MM.1S (cell line): ENCODE data around the gene SHBG.
"Not testable (repeated sequence)": the region's sequence is repeated elsewhere in the genome, so short reads cannot be mapped to it uniquely, and the experiment has no call there.

Experiments used
- EZH2 ChIP-seq: fragments of 300-600 bp; sonication (generic); optimal IDR thresholded peaks from 2 replicates; pipeline ENCODE3; 2017; ENCODE audit warnings: low read depth, mild to moderate bottlenecking, antibody characterized with exemption, low read length, mixed read lengths
- EZH2phosphoT487 ChIP-seq: fragments of 300-600 bp; sonication (generic); IDR thresholded peaks from 2 replicates; pipeline ENCODE4 v1.6.1; 2018; ENCODE audit warnings: antibody characterized with exemption, low read length
- TF ChIP-seq, protein P1 (sequence below): fragments of 300-600 bp; sonication (generic); IDR thresholded peaks from 2 replicates; pipeline ENCODE4 v1.5.1; 2016; ENCODE audit warnings: antibody characterized with exemption, low read length, mixed read lengths

- TF ChIP-seq, protein P1, sequence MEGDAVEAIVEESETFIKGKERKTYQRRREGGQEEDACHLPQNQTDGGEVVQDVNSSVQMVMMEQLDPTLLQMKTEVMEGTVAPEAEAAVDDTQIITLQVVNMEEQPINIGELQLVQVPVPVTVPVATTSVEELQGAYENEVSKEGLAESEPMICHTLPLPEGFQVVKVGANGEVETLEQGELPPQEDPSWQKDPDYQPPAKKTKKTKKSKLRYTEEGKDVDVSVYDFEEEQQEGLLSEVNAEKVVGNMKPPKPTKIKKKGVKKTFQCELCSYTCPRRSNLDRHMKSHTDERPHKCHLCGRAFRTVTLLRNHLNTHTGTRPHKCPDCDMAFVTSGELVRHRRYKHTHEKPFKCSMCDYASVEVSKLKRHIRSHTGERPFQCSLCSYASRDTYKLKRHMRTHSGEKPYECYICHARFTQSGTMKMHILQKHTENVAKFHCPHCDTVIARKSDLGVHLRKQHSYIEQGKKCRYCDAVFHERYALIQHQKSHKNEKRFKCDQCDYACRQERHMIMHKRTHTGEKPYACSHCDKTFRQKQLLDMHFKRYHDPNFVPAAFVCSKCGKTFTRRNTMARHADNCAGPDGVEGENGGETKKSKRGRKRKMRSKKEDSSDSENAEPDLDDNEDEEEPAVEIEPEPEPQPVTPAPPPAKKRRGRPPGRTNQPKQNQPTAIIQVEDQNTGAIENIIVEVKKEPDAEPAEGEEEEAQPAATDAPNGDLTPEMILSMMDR = not testable (repeated sequence)
- not testable (repeated sequence) for TF ChIP-seq EZH2, EZH2phosphoT487
Observed at GRCh38 chr17:7597561-7597960, 32.4 kb upstream of the SHBG start.
